Measurements from ENCODE around the gene ITGA11.

ITGA11 gene

GRCh38 chr15:68303560-68304436, 128.2 kb downstream of the ITGA11 start:
- peaks cover 13% of the 10 kb centered on the region for H3K36me3 ChIP-seq (ENCODE audit: insufficient read depth, insufficient read length, low read length)

DNA sequence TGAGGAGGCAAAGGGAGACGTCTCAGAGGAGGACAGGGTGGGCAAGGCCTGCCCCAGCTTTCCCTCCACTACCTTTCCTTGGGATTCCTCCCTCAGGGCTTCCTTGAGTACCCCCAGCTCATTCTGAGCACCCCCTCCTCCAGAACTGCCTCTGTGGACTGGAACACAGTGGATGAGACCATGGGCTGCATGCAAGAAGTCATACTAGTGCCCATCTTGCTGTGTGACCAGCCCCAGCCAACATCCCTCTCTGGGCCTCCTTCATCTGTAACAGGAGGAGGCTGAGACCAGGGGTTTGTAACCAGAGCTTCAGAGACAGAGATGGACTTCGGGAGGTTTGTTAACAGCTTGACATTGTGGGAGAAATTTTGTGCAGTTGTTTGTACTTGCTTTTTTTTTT, 128.8 kb downstream of the ITGA11 start:
- TF ChIP-seq ZNF274 (IDR thresholded peaks at IDR 0.05; ENCODE audit: low read depth, low read length) = no peak
- no peak for TF ChIP-seq SUZ12 (IDR thresholded peaks at IDR 0.05; ENCODE audit: extremely low read depth, insufficient read depth, insufficient read length)
- no peak for TF ChIP-seq YY1 (IDR thresholded peaks at IDR 0.05; ENCODE audit: insufficient read depth, insufficient read length)
- H3K9ac ChIP-seq (ENCODE audit: insufficient read length, low read depth) = no peak overlapping the region
- H3K9me3 ChIP-seq (ENCODE audit: insufficient read depth, low read length) = no peaks in the 10 kb centered on the region
- peaks cover 13% of the 10 kb centered on the region for H3K36me3 ChIP-seq (ENCODE audit: insufficient read depth, insufficient read length, low read length)
- peaks cover 28% of the 10 kb centered on the region for H3K4me1 ChIP-seq (ENCODE audit: insufficient read depth, insufficient read length)
- no peak overlapping the region for H3K4me3 ChIP-seq (ENCODE audit: insufficient read length, low read depth)
- DNase-seq (ENCODE audit: low read depth, low spot score) = no peak
- no peaks in the 10 kb centered on the region for H3K27me3 ChIP-seq (ENCODE audit: insufficient read depth, insufficient read length)

More at GRCh38 chr15:68303560-68304436, 128.2 kb downstream of the ITGA11 start:
- peaks cover 28% of the 10 kb centered on the region for H3K4me1 ChIP-seq (ENCODE audit: insufficient read depth, insufficient read length)
- H3K27me3 ChIP-seq (ENCODE audit: insufficient read depth, insufficient read length) = no peaks in the 10 kb centered on the region
- no peak overlapping the region for H3K4me3 ChIP-seq (ENCODE audit: insufficient read length, low read depth)
- H3K9me3 ChIP-seq (ENCODE audit: insufficient read depth, low read length) = no peaks in the 10 kb centered on the region
- H3K9ac ChIP-seq (ENCODE audit: insufficient read length, low read depth) = no peak overlapping the region
- no peak for DNase-seq (ENCODE audit: low read depth, low spot score)
- TF ChIP-seq SUZ12 (IDR thresholded peaks at IDR 0.05; ENCODE audit: extremely low read depth, insufficient read depth, insufficient read length) = no peak
- TF ChIP-seq ZNF274 (IDR thresholded peaks at IDR 0.05; ENCODE audit: low read depth, low read length) = no peak
- TF ChIP-seq YY1 (IDR thresholded peaks at IDR 0.05; ENCODE audit: insufficient read depth, insufficient read length) = no peak

GRCh38 chr15:68302729-68303128, 129.2 kb downstream of the ITGA11 start:
- Histone ChIP-seq H3K9me3 (ENCODE audit: insufficient read depth, low read length) (no peaks in the 10 kb centered on the region), H3K36me3 (ENCODE audit: insufficient read depth, insufficient read length, low read length) (peaks cover 14% of the 10 kb centered on the region), H3K4me3 (ENCODE audit: insufficient read length, low read depth) (no peak overlapping the region), H3K27me3 (ENCODE audit: insufficient read depth, insufficient read length) (no peaks in the 10 kb centered on the region), H3K9ac (ENCODE audit: insufficient read length, low read depth) (no peak overlapping the region), H3K4me1 (ENCODE audit: insufficient read depth, insufficient read length) (peaks cover 28% of the 10 kb centered on the region)
- DNase-seq (ENCODE audit: low read depth, low spot score) = no peak
- TF ChIP-seq YY1 (IDR thresholded peaks at IDR 0.05; ENCODE audit: insufficient read depth, insufficient read length) = no peak
- no peak for TF ChIP-seq ZNF274 (IDR thresholded peaks at IDR 0.05; ENCODE audit: low read depth, low read length)
- no peak for TF ChIP-seq SUZ12 (IDR thresholded peaks at IDR 0.05; ENCODE audit: extremely low read depth, insufficient read depth, insufficient read length)

DNA sequence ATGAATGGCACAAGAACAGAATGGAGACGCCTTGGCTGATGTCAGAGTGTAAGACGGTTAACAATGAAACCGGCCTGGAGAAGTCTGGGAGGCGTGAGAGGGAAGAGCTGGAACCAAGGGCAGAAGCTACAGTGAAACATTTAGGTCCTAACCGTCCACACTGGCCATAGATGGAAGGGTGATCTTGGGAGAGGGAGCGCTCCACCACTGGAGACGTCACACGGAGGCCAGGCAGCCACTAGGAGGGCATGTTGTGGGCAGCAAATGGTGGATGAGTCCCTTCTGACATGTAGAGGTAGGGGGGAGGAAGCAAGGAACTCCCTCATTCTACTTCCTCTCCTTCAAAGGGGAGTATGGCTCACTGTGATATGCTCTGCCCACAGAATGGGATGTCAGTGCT, 130.7 kb downstream of the ITGA11 start:
- TF ChIP-seq ZNF274 (IDR thresholded peaks at IDR 0.05; ENCODE audit: low read depth, low read length) (no peak), YY1 (IDR thresholded peaks at IDR 0.05; ENCODE audit: insufficient read depth, insufficient read length) (no peak), SUZ12 (IDR thresholded peaks at IDR 0.05; ENCODE audit: extremely low read depth, insufficient read depth, insufficient read length) (no peak)
- Histone ChIP-seq H3K4me1 (ENCODE audit: insufficient read depth, insufficient read length) (peaks cover 19% of the 10 kb centered on the region), H3K9ac (ENCODE audit: insufficient read length, low read depth) (no peak overlapping the region), H3K36me3 (ENCODE audit: insufficient read depth, insufficient read length, low read length) (peaks cover 19% of the 10 kb centered on the region), H3K4me3 (ENCODE audit: insufficient read length, low read depth) (no peak overlapping the region), H3K27me3 (ENCODE audit: insufficient read depth, insufficient read length) (no peaks in the 10 kb centered on the region), H3K9me3 (ENCODE audit: insufficient read depth, low read length) (no peaks in the 10 kb centered on the region)
- no peak for DNase-seq (ENCODE audit: low read depth, low spot score)

DNA sequence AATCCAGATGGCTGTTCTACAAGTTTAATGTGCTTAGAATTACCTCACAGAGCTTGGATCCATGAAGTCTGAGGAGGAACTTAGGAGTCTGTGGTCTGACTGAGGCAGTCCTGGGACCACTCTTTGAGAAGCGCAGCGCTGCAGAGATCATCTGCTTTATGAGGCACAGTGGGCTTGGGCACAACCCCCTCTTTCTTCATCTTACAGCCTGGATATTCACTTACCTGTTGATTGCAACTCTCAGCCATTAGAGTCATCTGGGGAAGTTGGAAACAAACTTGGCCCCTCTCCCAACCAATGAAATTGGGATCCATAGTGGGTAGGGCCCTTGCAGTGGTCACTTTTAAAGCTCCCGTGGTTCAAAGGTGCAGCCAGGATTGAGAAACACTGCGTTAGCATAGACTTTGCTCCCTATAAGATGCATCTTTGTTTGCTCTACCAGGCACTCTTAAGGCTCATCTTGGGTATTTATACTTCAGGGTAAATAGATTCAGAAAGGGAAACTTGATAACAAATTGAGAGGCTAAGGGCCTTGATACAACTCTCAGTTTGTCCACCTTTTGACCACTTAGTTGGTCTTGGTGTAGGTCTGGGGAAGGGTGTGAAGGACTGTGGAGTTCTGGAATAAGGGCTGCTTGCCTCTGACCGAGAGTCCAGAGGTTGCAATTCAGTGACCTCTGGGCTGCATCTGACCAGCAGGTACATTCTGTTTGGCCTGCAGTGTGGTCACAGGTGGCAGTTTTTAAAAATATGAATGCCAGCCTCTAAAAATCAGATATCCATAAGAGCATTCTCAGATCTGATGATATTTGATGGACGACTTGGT, 131.6 kb downstream of the ITGA11 start:
- Histone ChIP-seq H3K4me1 (ENCODE audit: insufficient read depth, insufficient read length) (peaks cover 13% of the 10 kb centered on the region), H3K9me3 (ENCODE audit: insufficient read depth, low read length) (no peaks in the 10 kb centered on the region), H3K9ac (ENCODE audit: insufficient read length, low read depth) (no peak overlapping the region), H3K36me3 (ENCODE audit: insufficient read depth, insufficient read length, low read length) (peaks cover 19% of the 10 kb centered on the region), H3K4me3 (ENCODE audit: insufficient read length, low read depth) (no peak overlapping the region), H3K27me3 (ENCODE audit: insufficient read depth, insufficient read length) (no peaks in the 10 kb centered on the region)
- DNase-seq (ENCODE audit: low read depth, low spot score) = no peak
- TF ChIP-seq ZNF274 (IDR thresholded peaks at IDR 0.05; ENCODE audit: low read depth, low read length) (no peak), YY1 (IDR thresholded peaks at IDR 0.05; ENCODE audit: insufficient read depth, insufficient read length) (no peak), SUZ12 (IDR thresholded peaks at IDR 0.05; ENCODE audit: extremely low read depth, insufficient read depth, insufficient read length) (no peak)

- Histone ChIP-seq H3K4me3 (ENCODE audit: insufficient read length, low read depth) (no peak overlapping the region), H3K27me3 (ENCODE audit: insufficient read depth, insufficient read length) (no peaks in the 10 kb centered on the region), H3K9ac (ENCODE audit: insufficient read length, low read depth) (no peak overlapping the region), H3K36me3 (ENCODE audit: insufficient read depth, insufficient read length, low read length) (peaks cover 25% of the 10 kb centered on the region), H3K4me1 (ENCODE audit: insufficient read depth, insufficient read length) (peaks cover 4% of the 10 kb centered on the region), H3K9me3 (ENCODE audit: insufficient read depth, low read length) (no peaks in the 10 kb centered on the region)
- no peak for DNase-seq (ENCODE audit: low read depth, low spot score)
- TF ChIP-seq SUZ12 (IDR thresholded peaks at IDR 0.05; ENCODE audit: extremely low read depth, insufficient read depth, insufficient read length) (no peak), ZNF274 (IDR thresholded peaks at IDR 0.05; ENCODE audit: low read depth, low read length) (no peak), YY1 (IDR thresholded peaks at IDR 0.05; ENCODE audit: insufficient read depth, insufficient read length) (no peak)
Measured at GRCh38 chr15:68299436-68299835, 132.5 kb downstream of the ITGA11 start.
